Neural cell (in vitro differentiated cells): Measurements from ENCODE around the gene FAM131B.

Experiments used
- CTCF ChIP-seq: fragments of 450-650 bp; IDR thresholded peaks from 2 replicates; pipeline ENCODE4 v1.5.1; 2014; ENCODE audit warnings: antibody characterized with exemption, mild to moderate bottlenecking, moderate library complexity; ENCODE audit not compliant: poor library complexity, severe bottlenecking
- EP300 ChIP-seq: fragments of 450-650 bp; conservative IDR thresholded peaks from 2 replicates; pipeline ENCODE4 v1.6.1; 2014; ENCODE audit warnings: antibody characterized with exemption, mild to moderate bottlenecking, moderate library complexity; ENCODE audit not compliant: poor library complexity, severe bottlenecking
- EZH2 ChIP-seq: fragments of 200-600, 300-800 bp; shearing (Covaris generic), sonication (generic); IDR thresholded peaks from 2 replicates; pipeline ENCODE4 v1.6.1; 2014; ENCODE audit warnings: antibody characterized with exemption, low read length, borderline replicate concordance, mild to moderate bottlenecking; ENCODE audit not compliant: insufficient read depth, poor library complexity, severe bottlenecking
- MXI1 ChIP-seq: fragments of 450-650 bp; conservative IDR thresholded peaks from 2 replicates; pipeline ENCODE4 v1.6.1; 2014; ENCODE audit warnings: antibody characterized with exemption, mild to moderate bottlenecking; ENCODE audit not compliant: poor library complexity, severe bottlenecking
- POLR2AphosphoS5 ChIP-seq: IDR thresholded peaks from 2 replicates; pipeline ENCODE4 v1.6.1; 2012
- RAD21 ChIP-seq: fragments of 450-650 bp; conservative IDR thresholded peaks from 2 replicates; pipeline ENCODE4 v1.6.1; 2014; ENCODE audit warnings: antibody characterized with exemption, mild to moderate bottlenecking, moderate library complexity
- SMC3 ChIP-seq: fragments of 450-650 bp; conservative IDR thresholded peaks from 2 replicates; pipeline ENCODE4 v1.6.1; 2014; ENCODE audit warnings: antibody characterized with exemption, mild to moderate bottlenecking, moderate library complexity; ENCODE audit not compliant: poor library complexity
- TAF1 ChIP-seq: IDR thresholded peaks from 2 replicates; pipeline ENCODE4 v1.6.1; 2012; ENCODE audit warnings: low read depth
- TF ChIP-seq, protein P1 (sequence below): IDR thresholded peaks from 2 replicates; pipeline ENCODE4 v1.6.1; 2012; ENCODE audit warnings: borderline replicate concordance

DNA sequence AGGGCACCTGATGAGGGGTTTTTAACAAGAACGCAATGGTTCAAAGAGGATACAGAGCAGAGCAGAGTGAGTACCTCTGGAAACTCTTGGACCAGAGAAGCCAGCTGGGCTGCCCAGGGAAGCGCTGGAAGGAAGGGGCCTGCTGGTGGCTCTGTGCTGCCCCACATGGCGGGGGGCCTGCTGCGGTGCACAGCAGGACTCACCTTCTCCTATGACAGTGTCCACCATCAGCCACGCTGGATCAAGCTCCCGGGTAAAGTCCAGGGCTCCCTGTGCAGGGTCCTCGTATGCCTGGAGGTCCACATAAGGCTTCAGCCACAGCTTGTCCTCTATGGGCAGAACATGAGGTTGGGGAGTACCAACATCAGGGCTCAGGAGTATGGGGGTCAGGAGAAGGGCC lies 33.7 kb upstream of the FAM131B start:
- no peak for TF ChIP-seq POLR2AphosphoS5
- no peak for TF ChIP-seq EZH2
- no peak for TF ChIP-seq TAF1
- TF ChIP-seq, protein P1, sequence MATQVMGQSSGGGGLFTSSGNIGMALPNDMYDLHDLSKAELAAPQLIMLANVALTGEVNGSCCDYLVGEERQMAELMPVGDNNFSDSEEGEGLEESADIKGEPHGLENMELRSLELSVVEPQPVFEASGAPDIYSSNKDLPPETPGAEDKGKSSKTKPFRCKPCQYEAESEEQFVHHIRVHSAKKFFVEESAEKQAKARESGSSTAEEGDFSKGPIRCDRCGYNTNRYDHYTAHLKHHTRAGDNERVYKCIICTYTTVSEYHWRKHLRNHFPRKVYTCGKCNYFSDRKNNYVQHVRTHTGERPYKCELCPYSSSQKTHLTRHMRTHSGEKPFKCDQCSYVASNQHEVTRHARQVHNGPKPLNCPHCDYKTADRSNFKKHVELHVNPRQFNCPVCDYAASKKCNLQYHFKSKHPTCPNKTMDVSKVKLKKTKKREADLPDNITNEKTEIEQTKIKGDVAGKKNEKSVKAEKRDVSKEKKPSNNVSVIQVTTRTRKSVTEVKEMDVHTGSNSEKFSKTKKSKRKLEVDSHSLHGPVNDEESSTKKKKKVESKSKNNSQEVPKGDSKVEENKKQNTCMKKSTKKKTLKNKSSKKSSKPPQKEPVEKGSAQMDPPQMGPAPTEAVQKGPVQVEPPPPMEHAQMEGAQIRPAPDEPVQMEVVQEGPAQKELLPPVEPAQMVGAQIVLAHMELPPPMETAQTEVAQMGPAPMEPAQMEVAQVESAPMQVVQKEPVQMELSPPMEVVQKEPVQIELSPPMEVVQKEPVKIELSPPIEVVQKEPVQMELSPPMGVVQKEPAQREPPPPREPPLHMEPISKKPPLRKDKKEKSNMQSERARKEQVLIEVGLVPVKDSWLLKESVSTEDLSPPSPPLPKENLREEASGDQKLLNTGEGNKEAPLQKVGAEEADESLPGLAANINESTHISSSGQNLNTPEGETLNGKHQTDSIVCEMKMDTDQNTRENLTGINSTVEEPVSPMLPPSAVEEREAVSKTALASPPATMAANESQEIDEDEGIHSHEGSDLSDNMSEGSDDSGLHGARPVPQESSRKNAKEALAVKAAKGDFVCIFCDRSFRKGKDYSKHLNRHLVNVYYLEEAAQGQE: no peak
- TF ChIP-seq CTCF: no peak
- TF ChIP-seq RAD21: no peak
- TF ChIP-seq MXI1: no peak
- TF ChIP-seq EP300: no peak
- no peak for TF ChIP-seq SMC3
